Measurements from ENCODE around the gene NRG3.

Gene NRG3

DNA sequence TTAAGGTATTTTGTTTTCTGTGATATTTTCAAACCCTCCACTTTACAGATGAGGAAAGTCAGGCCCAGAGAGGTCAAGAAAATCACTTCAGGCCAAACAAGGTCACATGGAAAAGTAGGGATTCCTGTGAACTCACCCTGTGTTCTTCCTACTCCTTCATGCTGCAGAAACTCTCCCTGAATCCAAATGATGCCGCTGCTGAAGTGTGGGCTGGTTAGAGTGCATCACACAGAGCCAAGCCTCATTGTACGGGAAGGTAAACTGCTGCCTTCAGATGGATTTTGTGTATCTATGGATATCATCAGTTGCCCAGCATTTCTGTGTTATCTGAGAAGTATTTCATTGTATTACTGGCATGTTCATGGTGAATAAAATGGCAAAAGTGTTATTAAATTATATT is 75.4 kb downstream of the NRG3 start:
- H3K4me3 ChIP-seq (ENCODE audit: low read depth, low read length): no peak overlapping the region
- H3K79me2 ChIP-seq (ENCODE audit: control insufficient read depth, insufficient read depth, low read length, poor library complexity): no peaks in the 10 kb centered on the region
- H3K4me1 ChIP-seq (ENCODE audit: control insufficient read depth in 1 of 2, insufficient read depth in 2 of 2, low read length in 2 of 2): no peaks in the 10 kb centered on the region
- H3K79me1 ChIP-seq (ENCODE audit: low read length): no peaks in the 10 kb centered on the region
- H3K9ac ChIP-seq (ENCODE audit: low read length): no peak overlapping the region
- no peak overlapping the region for H3K4me2 ChIP-seq (ENCODE audit: low read length)
- no peak overlapping the region for H3K27ac ChIP-seq (ENCODE audit: low read depth, low read length)
- H3K27me3 ChIP-seq (ENCODE audit: insufficient read depth, low read length): no peaks in the 10 kb centered on the region
- no peak overlapping the region for H4K91ac ChIP-seq (ENCODE audit: low read depth, low read length)
- no peak overlapping the region for H3K23ac ChIP-seq (ENCODE audit: low read length)
- no peak overlapping the region for H3K14ac ChIP-seq (ENCODE audit: low read length)
- H2AK5ac ChIP-seq (ENCODE audit: low read length): no peak overlapping the region
- no peaks in the 10 kb centered on the region for H3K36me3 ChIP-seq (ENCODE audit: control insufficient read depth in 1 of 2, insufficient read depth in 2 of 2, low read length in 2 of 2)
- DNase-seq: no peak
- H2BK12ac ChIP-seq (ENCODE audit: low read length): no peak overlapping the region
- no peak overlapping the region for H3K4ac ChIP-seq (ENCODE audit: low read depth, low read length)
- H3K9me3 ChIP-seq (ENCODE audit: insufficient read depth, low read depth, low read length): no peaks in the 10 kb centered on the region
- no CpG with 5 or more reads among the region's 2 CpGs for WGBS (ENCODE audit: extremely low coverage, insufficient coverage, insufficient read length)
- no peak overlapping the region for H2BK5ac ChIP-seq (ENCODE audit: low read depth, low read length, poor library complexity)
- H2AFZ ChIP-seq (ENCODE audit: insufficient read depth, low read length, poor library complexity): no peak overlapping the region
- no peak overlapping the region for H4K8ac ChIP-seq (ENCODE audit: low read depth, low read length)
- no peak overlapping the region for H3K18ac ChIP-seq (ENCODE audit: low read length)
- no peak overlapping the region for H4K12ac ChIP-seq (ENCODE audit: low read depth, low read length)
- H2BK120ac ChIP-seq (ENCODE audit: insufficient read depth, low read length, poor library complexity): no peak overlapping the region

DNA sequence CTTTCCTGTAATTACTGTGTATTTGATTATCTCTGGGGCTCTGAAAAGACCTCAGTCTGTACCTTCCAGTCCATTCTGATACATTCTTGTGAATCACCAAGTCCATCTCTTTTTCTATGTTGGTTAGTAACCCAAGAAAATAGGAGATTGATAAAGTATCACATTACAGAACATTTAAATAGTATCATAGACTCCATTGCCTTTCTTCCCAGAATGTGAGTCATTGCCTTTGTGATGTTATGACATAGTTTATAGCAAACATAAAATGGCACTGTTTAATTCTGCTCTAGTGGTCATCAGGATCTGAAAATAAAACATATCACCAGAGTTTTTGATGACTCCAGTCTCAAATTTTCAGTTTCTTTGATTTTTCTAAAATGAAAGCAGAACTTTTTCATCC is 78.4 kb downstream of the NRG3 start:
- H2BK5ac ChIP-seq (ENCODE audit: low read depth, low read length, poor library complexity): no peak overlapping the region
- H3K79me2 ChIP-seq (ENCODE audit: control insufficient read depth, insufficient read depth, low read length, poor library complexity): no peaks in the 10 kb centered on the region
- H2AFZ ChIP-seq (ENCODE audit: insufficient read depth, low read length, poor library complexity): no peak overlapping the region
- no peaks in the 10 kb centered on the region for H3K9me3 ChIP-seq (ENCODE audit: insufficient read depth, low read depth, low read length)
- no peak overlapping the region for H3K27ac ChIP-seq (ENCODE audit: low read depth, low read length)
- no peak overlapping the region for H4K91ac ChIP-seq (ENCODE audit: low read depth, low read length)
- no peak for DNase-seq
- H3K27me3 ChIP-seq (ENCODE audit: insufficient read depth, low read length): no peaks in the 10 kb centered on the region
- no peak overlapping the region for H2BK120ac ChIP-seq (ENCODE audit: insufficient read depth, low read length, poor library complexity)
- no peak overlapping the region for H2AK5ac ChIP-seq (ENCODE audit: low read length)
- H3K9ac ChIP-seq (ENCODE audit: low read length): no peak overlapping the region
- no peak overlapping the region for H3K4ac ChIP-seq (ENCODE audit: low read depth, low read length)
- no peaks in the 10 kb centered on the region for H3K4me1 ChIP-seq (ENCODE audit: control insufficient read depth in 1 of 2, insufficient read depth in 2 of 2, low read length in 2 of 2)
- no peak overlapping the region for H3K14ac ChIP-seq (ENCODE audit: low read length)
- H4K12ac ChIP-seq (ENCODE audit: low read depth, low read length): no peak overlapping the region
- no peak overlapping the region for H3K18ac ChIP-seq (ENCODE audit: low read length)
- H3K36me3 ChIP-seq (ENCODE audit: control insufficient read depth in 1 of 2, insufficient read depth in 2 of 2, low read length in 2 of 2): no peaks in the 10 kb centered on the region
- H2BK12ac ChIP-seq (ENCODE audit: low read length): no peak overlapping the region
- H3K79me1 ChIP-seq (ENCODE audit: low read length): no peaks in the 10 kb centered on the region
- no peak overlapping the region for H3K4me2 ChIP-seq (ENCODE audit: low read length)
- H3K23ac ChIP-seq (ENCODE audit: low read length): no peak overlapping the region
- no peak overlapping the region for H4K8ac ChIP-seq (ENCODE audit: low read depth, low read length)
- no peak overlapping the region for H3K4me3 ChIP-seq (ENCODE audit: low read depth, low read length)

DNA sequence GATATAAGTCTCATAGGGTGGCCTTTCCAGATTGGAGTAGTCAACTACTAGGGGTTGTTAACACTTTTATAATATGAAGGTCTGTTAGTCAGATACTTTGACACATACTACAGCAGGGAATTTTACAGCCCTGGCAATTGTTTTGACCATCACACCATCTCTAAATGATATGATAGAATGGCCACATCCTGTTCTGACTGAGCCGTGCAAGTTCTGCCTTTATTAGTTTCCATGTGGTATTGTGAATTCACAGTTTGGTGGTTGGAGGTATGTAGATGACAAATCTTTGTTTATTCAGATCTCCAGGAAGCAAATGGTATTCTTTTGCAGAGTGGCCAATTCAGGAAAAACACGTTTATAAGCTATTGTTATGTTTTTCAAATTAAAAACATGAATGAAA is 83.0 kb downstream of the NRG3 start:
- H4K8ac ChIP-seq (ENCODE audit: low read depth, low read length): no peak overlapping the region
- no peak overlapping the region for H3K4me3 ChIP-seq (ENCODE audit: low read depth, low read length)
- no peak overlapping the region for H4K12ac ChIP-seq (ENCODE audit: low read depth, low read length)
- no peaks in the 10 kb centered on the region for H3K79me2 ChIP-seq (ENCODE audit: control insufficient read depth, insufficient read depth, low read length, poor library complexity)
- no peak overlapping the region for H3K27ac ChIP-seq (ENCODE audit: low read depth, low read length)
- WGBS (ENCODE audit: extremely low coverage, insufficient coverage, insufficient read length): no CpG with 5 or more reads among the region's 2 CpGs
- H2BK12ac ChIP-seq (ENCODE audit: low read length): no peak overlapping the region
- no peak overlapping the region for H2BK5ac ChIP-seq (ENCODE audit: low read depth, low read length, poor library complexity)
- H3K4me2 ChIP-seq (ENCODE audit: low read length): no peak overlapping the region
- H3K23ac ChIP-seq (ENCODE audit: low read length): no peak overlapping the region
- no peak overlapping the region for H3K18ac ChIP-seq (ENCODE audit: low read length)
- no peak overlapping the region for H2AK5ac ChIP-seq (ENCODE audit: low read length)
- H2AFZ ChIP-seq (ENCODE audit: insufficient read depth, low read length, poor library complexity): no peak overlapping the region
- no peaks in the 10 kb centered on the region for H3K9me3 ChIP-seq (ENCODE audit: insufficient read depth, low read depth, low read length)
- no peak for DNase-seq
- H3K36me3 ChIP-seq (ENCODE audit: control insufficient read depth in 1 of 2, insufficient read depth in 2 of 2, low read length in 2 of 2): no peaks in the 10 kb centered on the region
- no peak overlapping the region for H2BK120ac ChIP-seq (ENCODE audit: insufficient read depth, low read length, poor library complexity)
- no peaks in the 10 kb centered on the region for H3K4me1 ChIP-seq (ENCODE audit: control insufficient read depth in 1 of 2, insufficient read depth in 2 of 2, low read length in 2 of 2)
- H4K91ac ChIP-seq (ENCODE audit: low read depth, low read length): no peak overlapping the region
- H3K27me3 ChIP-seq (ENCODE audit: insufficient read depth, low read length): no peaks in the 10 kb centered on the region
- no peak overlapping the region for H3K4ac ChIP-seq (ENCODE audit: low read depth, low read length)
- H3K9ac ChIP-seq (ENCODE audit: low read length): no peak overlapping the region
- no peaks in the 10 kb centered on the region for H3K79me1 ChIP-seq (ENCODE audit: low read length)
- H3K14ac ChIP-seq (ENCODE audit: low read length): no peak overlapping the region

GRCh38 chr10:81959016-81959415 is 84.0 kb downstream of the NRG3 start:
- Histone ChIP-seq H3K27ac (ENCODE audit: low read depth, low read length) (no peak overlapping the region), H4K91ac (ENCODE audit: low read depth, low read length) (no peak overlapping the region), H3K4me1 (ENCODE audit: control insufficient read depth in 1 of 2, insufficient read depth in 2 of 2, low read length in 2 of 2) (no peaks in the 10 kb centered on the region), H3K79me2 (ENCODE audit: control insufficient read depth, insufficient read depth, low read length, poor library complexity) (no peaks in the 10 kb centered on the region), H3K4me3 (ENCODE audit: low read depth, low read length) (no peak overlapping the region), H2BK12ac (ENCODE audit: low read length) (no peak overlapping the region), H2BK120ac (ENCODE audit: insufficient read depth, low read length, poor library complexity) (no peak overlapping the region), H2AFZ (ENCODE audit: insufficient read depth, low read length, poor library complexity) (no peak overlapping the region), H3K36me3 (ENCODE audit: control insufficient read depth in 1 of 2, insufficient read depth in 2 of 2, low read length in 2 of 2) (no peaks in the 10 kb centered on the region), H2AK5ac (ENCODE audit: low read length) (no peak overlapping the region), H3K9me3 (ENCODE audit: insufficient read depth, low read depth, low read length) (no peaks in the 10 kb centered on the region), H3K23ac (ENCODE audit: low read length) (no peak overlapping the region), H2BK5ac (ENCODE audit: low read depth, low read length, poor library complexity) (no peak overlapping the region), H3K14ac (ENCODE audit: low read length) (no peak overlapping the region), H3K79me1 (ENCODE audit: low read length) (no peaks in the 10 kb centered on the region), H3K4ac (ENCODE audit: low read depth, low read length) (no peak overlapping the region), H3K4me2 (ENCODE audit: low read length) (no peak overlapping the region), H3K18ac (ENCODE audit: low read length) (no peak overlapping the region), H4K8ac (ENCODE audit: low read depth, low read length) (no peak overlapping the region), H3K27me3 (ENCODE audit: insufficient read depth, low read length) (no peaks in the 10 kb centered on the region), H4K12ac (ENCODE audit: low read depth, low read length) (no peak overlapping the region), H3K9ac (ENCODE audit: low read length) (no peak overlapping the region)
- no peak for DNase-seq
